AG04450 (cell line): Measurements from ENCODE around the gene KRT20. TPM values are rescaled to one million over a fixed set of nuclear protein-coding genes. Genes with fewer than 3 reads are reported as not detected.
"Not testable (repeated sequence)": the region's sequence is repeated elsewhere in the genome, so short reads cannot be mapped to it uniquely, and the experiment has no call there.

Experiments
- CTCF ChIA-PET: fragments of 300-600, 350-600 bp; formaldehyde crosslinking; extraction: SDS; loops from one replicate; lab custom pipeline; 2022; ENCODE audit warnings: antibody characterized with exemption, inconsistent platforms; lab: Charles Lee
- POLR2A ChIA-PET: fragments of 350-600 bp; formaldehyde crosslinking; extraction: SDS; loops from one replicate; lab custom pipeline; 2021; ENCODE audit warnings: antibody characterized with exemption, inconsistent platforms; lab: Yijun Ruan, JAX
- DNase-seq: peaks from one replicate; pipeline ENCODE4 v3.0.0-alpha.2; 2011; ENCODE audit warnings: low read depth, low spot score
- H3K27ac ChIP-seq: one replicate; pipeline ENCODE4 v1.5.1; 2012; ENCODE audit warnings: low read depth, low read length, control low read depth
- H3K27me3 ChIP-seq: one replicate; pipeline ENCODE4 v1.6.0; 2012; ENCODE audit warnings: low read length; ENCODE audit not compliant: control insufficient read depth, insufficient read depth
- H3K4me3 ChIP-seq: 2 replicates; pipeline ENCODE4 v1.5.1; 2011; ENCODE audit warnings: mild to moderate bottlenecking, low read depth, low read length, control low read depth
- H3K9me3 ChIP-seq: 2 replicates; pipeline ENCODE4 v1.5.1; 2012; ENCODE audit warnings: low read length; ENCODE audit not compliant: control insufficient read depth, insufficient read depth
- CTCF ChIP-seq: IDR thresholded peaks from 2 replicates; pipeline ENCODE4 v1.5.1; 2011; ENCODE audit warnings: low read depth, low read length, control low read depth, inconsistent platforms
- polyA plus RNA-seq: library from polyadenylated mRNA; depleted of rRNA; stranded (reverse); fragments of >200 nt; gene quantifications from 2 replicates; pipeline ENCODE4 v1.2.3, GENCODE V29; 2011

KRT20 gene
- polyA plus RNA-seq, 1 experiment: not detected

GRCh38 chr17:40922239-40922638, 37.2 kb upstream of the KRT20 start:
- DNase-seq: peak; percentile 43
- ChIA-PET POLR2A (no interaction called here), CTCF (interaction anchor here (3.6 kb wide), 1 partner anchor 400 kb away, joined by 10 read pairs; no protein-coding TSS in a partner anchor)

GRCh38 chr17:40921026-40921425, 36.0 kb upstream of the KRT20 start:
- Histone ChIP-seq H3K27me3 (no peaks in the 10 kb centered on the region), H3K4me3 (no peak overlapping the region), H3K27ac (no peak overlapping the region), H3K9me3 (no peaks in the 10 kb centered on the region)
- POLR2A ChIA-PET: no interaction called here
- no peak for TF ChIP-seq CTCF
- CTCF ChIA-PET: interaction anchor here (0.7 to 3.6 kb wide), 2 partner anchors 402 to 1107 kb away, joined by 4 to 10 read pairs; no protein-coding TSS in a partner anchor
- DNase-seq: no peak

More at GRCh38 chr17:40922239-40922638, 37.2 kb upstream of the KRT20 start:
- Histone ChIP-seq H3K27ac (no peak overlapping the region), H3K4me3 (no peak overlapping the region), H3K9me3 (no peaks in the 10 kb centered on the region), H3K27me3 (no peaks in the 10 kb centered on the region)
- TF ChIP-seq CTCF: no peak

GRCh38 chr17:40917116-40917515, 32.1 kb upstream of the KRT20 start:
- not testable (repeated sequence) for H3K9me3 ChIP-seq, H3K27me3 ChIP-seq, DNase-seq, H3K27ac ChIP-seq, H3K4me3 ChIP-seq
- POLR2A ChIA-PET: interaction anchor here (0.6 kb wide), 1 partner anchor 302 kb away, joined by 3 read pairs; no protein-coding TSS in a partner anchor
- CTCF ChIA-PET: interaction anchor here (0.6 to 3.7 kb wide), 2 partner anchors 61 to 632 kb away, joined by 3 to 27 read pairs; no protein-coding TSS in a partner anchor

- POLR2A ChIA-PET: interaction anchor here (1.6 kb wide), 1 partner anchor 36 kb away, joined by 5 read pairs; no protein-coding TSS in a partner anchor
Measured at GRCh38 chr17:40916366-40916765, 31.3 kb upstream of the KRT20 start.

GRCh38 chr17:40915721-40916256, 30.7 kb upstream of the KRT20 start:
- peak overlapping the region; percentile 84 for H3K27ac ChIP-seq
- H3K9me3 ChIP-seq: no peaks in the 10 kb centered on the region
- ChIA-PET CTCF (interaction anchor here (0.9 to 3.7 kb wide), 6 partner anchors 59 to 750 kb away, joined by 3 to 27 read pairs (median 6); no protein-coding TSS in a partner anchor), POLR2A (interaction anchor here (1.6 kb wide), 1 partner anchor 37 kb away, joined by 5 read pairs; no protein-coding TSS in a partner anchor)
- H3K27me3 ChIP-seq: no peaks in the 10 kb centered on the region
- no peak overlapping the region for H3K4me3 ChIP-seq
- TF ChIP-seq CTCF: no peak
- peak; percentile 38 for DNase-seq

More at GRCh38 chr17:40916366-40916765, 31.3 kb upstream of the KRT20 start:
- CTCF ChIA-PET: interaction anchor here (0.9 to 3.7 kb wide), 5 partner anchors 60 to 749 kb away, joined by 3 to 27 read pairs (median 5); no protein-coding TSS in a partner anchor
- no peak for DNase-seq
- Histone ChIP-seq H3K27me3 (no peaks in the 10 kb centered on the region), H3K4me3 (no peak overlapping the region), H3K9me3 (no peaks in the 10 kb centered on the region), H3K27ac (peak overlapping the region; percentile 84)
- TF ChIP-seq CTCF: no peak
